ENCODE measurements around the gene TWSG1.
"Not testable (repeated sequence)": the region's sequence is repeated elsewhere in the genome, so short reads cannot be mapped to it uniquely, and the experiment has no call there.

Gene TWSG1

GRCh38 chr18:9365406-9365805 is 30.8 kb downstream of the TWSG1 start:
- Histone ChIP-seq H3K4me2 (ENCODE audit: low read length, poor library complexity, severe bottlenecking) (no peak overlapping the region), H3K9me3 (ENCODE audit: control insufficient read depth, low read length) (no peaks in the 10 kb centered on the region), H3K27me3 (ENCODE audit: control insufficient read depth in 1 of 2, insufficient read depth in 1 of 2, low read length in 2 of 2) (no peaks in the 10 kb centered on the region), H4K91ac (ENCODE audit: low read length) (no peak overlapping the region), H3K23ac (ENCODE audit: low read length in 2 of 2) (no peak overlapping the region), H4K8ac (ENCODE audit: low read length) (no peak overlapping the region), H2AFZ (ENCODE audit: low read depth, low read length) (no peak overlapping the region), H2BK120ac (ENCODE audit: low read depth, low read length) (no peak overlapping the region), H3K4ac (ENCODE audit: low read depth in 1 of 2, low read length in 2 of 2) (no peak overlapping the region), H3K18ac (ENCODE audit: low read depth in 1 of 2, low read length in 2 of 2) (no peak overlapping the region), H2BK12ac (ENCODE audit: low read length in 2 of 2) (no peak overlapping the region), H3K14ac (ENCODE audit: low read length in 2 of 2) (no peak overlapping the region), H2BK15ac (ENCODE audit: low read depth, poor library complexity, severe bottlenecking) (no peak overlapping the region), H2AK5ac (ENCODE audit: low read length, severe bottlenecking) (no peak overlapping the region), H3K4me3 (ENCODE audit: insufficient read depth in 1 of 2, low read depth in 1 of 2, low read length in 2 of 2) (no peak overlapping the region), H3K36me3 (ENCODE audit: control insufficient read depth in 1 of 2, insufficient read depth in 2 of 2, low read depth in 1 of 2, low read length in 2 of 2) (peaks cover 14 to 48% of the 10 kb centered on the region in 2 experiments), H3K79me1 (replicated peaks; ENCODE audit: low read length, poor library complexity, severe bottlenecking) (peaks cover 25% of the 10 kb centered on the region), H3K27ac (ENCODE audit: low read length, poor library complexity, severe bottlenecking) (no peak overlapping the region), H2BK5ac (ENCODE audit: low read depth, low read length, poor library complexity, severe bottlenecking) (no peak overlapping the region), H3K4me1 (ENCODE audit: control insufficient read depth, insufficient read depth, low read depth, low read length) (peaks cover 8% of the 10 kb centered on the region), H3K9ac (ENCODE audit: low read length) (no peak overlapping the region)
- peak; percentile 26 for DNase-seq
- 89% methylated on average over 7 of the region's 7 CpGs for WGBS

- Histone ChIP-seq H3K27ac (ENCODE audit: low read length, poor library complexity, severe bottlenecking) (no peak overlapping the region), H2AK5ac (ENCODE audit: low read length, severe bottlenecking) (no peak overlapping the region), H3K18ac (ENCODE audit: low read depth in 1 of 2, low read length in 2 of 2) (no peak overlapping the region), H3K9ac (ENCODE audit: low read length) (peak overlapping the region; percentile 46), H3K9me3 (ENCODE audit: control insufficient read depth, low read length) (no peaks in the 10 kb centered on the region), H2BK120ac (ENCODE audit: low read depth, low read length) (no peak overlapping the region), H3K27me3 (ENCODE audit: control insufficient read depth in 1 of 2, insufficient read depth in 1 of 2, low read length in 2 of 2) (no peaks in the 10 kb centered on the region), H2AFZ (ENCODE audit: low read depth, low read length) (no peak overlapping the region), H3K4me1 (ENCODE audit: control insufficient read depth, insufficient read depth, low read depth, low read length) (peaks cover 8% of the 10 kb centered on the region), H4K91ac (ENCODE audit: low read length) (no peak overlapping the region), H3K36me3 (ENCODE audit: control insufficient read depth in 1 of 2, insufficient read depth in 2 of 2, low read depth in 1 of 2, low read length in 2 of 2) (peaks cover 14 to 42% of the 10 kb centered on the region in 2 experiments), H3K4ac (ENCODE audit: low read depth in 1 of 2, low read length in 2 of 2) (no peak overlapping the region), H2BK15ac (ENCODE audit: low read depth, poor library complexity, severe bottlenecking) (no peak overlapping the region), H3K79me1 (replicated peaks; ENCODE audit: low read length, poor library complexity, severe bottlenecking) (peaks cover 25% of the 10 kb centered on the region), H4K8ac (ENCODE audit: low read length) (no peak overlapping the region), H3K23ac (ENCODE audit: low read length in 2 of 2) (no peak overlapping the region), H3K14ac (ENCODE audit: low read length in 2 of 2) (no peak overlapping the region), H3K4me2 (ENCODE audit: low read length, poor library complexity, severe bottlenecking) (no peak overlapping the region), H3K4me3 (ENCODE audit: insufficient read depth in 1 of 2, low read depth in 1 of 2, low read length in 2 of 2) (no peak overlapping the region), H2BK5ac (ENCODE audit: low read depth, low read length, poor library complexity, severe bottlenecking) (no peak overlapping the region), H2BK12ac (ENCODE audit: low read length in 2 of 2) (no peak overlapping the region)
- WGBS: 68% methylated on average over 6 of the region's 6 CpGs
- DNase-seq: peak; percentile 47
Observed at GRCh38 chr18:9366126-9366714, 31.6 kb downstream of the TWSG1 start.

GRCh38 chr18:9373254-9373653 is 38.7 kb downstream of the TWSG1 start:
- not testable (repeated sequence) for H2BK12ac ChIP-seq (ENCODE audit: low read length in 2 of 2); H3K4me3 ChIP-seq (ENCODE audit: insufficient read depth in 1 of 2, low read depth in 1 of 2, low read length in 2 of 2); H4K91ac ChIP-seq (ENCODE audit: low read length); H3K18ac ChIP-seq (ENCODE audit: low read depth in 1 of 2, low read length in 2 of 2); H3K4ac ChIP-seq (ENCODE audit: low read depth in 1 of 2, low read length in 2 of 2); H3K79me1 ChIP-seq (replicated peaks; ENCODE audit: low read length, poor library complexity, severe bottlenecking); H2BK15ac ChIP-seq (ENCODE audit: low read depth, poor library complexity, severe bottlenecking); H3K14ac ChIP-seq (ENCODE audit: low read length in 2 of 2); H4K8ac ChIP-seq (ENCODE audit: low read length); H3K27me3 ChIP-seq (ENCODE audit: control insufficient read depth in 1 of 2, insufficient read depth in 1 of 2, low read length in 2 of 2); H2AFZ ChIP-seq (ENCODE audit: low read depth, low read length); H2AK5ac ChIP-seq (ENCODE audit: low read length, severe bottlenecking); H2BK120ac ChIP-seq (ENCODE audit: low read depth, low read length); H3K4me2 ChIP-seq (ENCODE audit: low read length, poor library complexity, severe bottlenecking); H3K27ac ChIP-seq (ENCODE audit: low read length, poor library complexity, severe bottlenecking); H3K9me3 ChIP-seq (ENCODE audit: control insufficient read depth, low read length); H3K4me1 ChIP-seq (ENCODE audit: control insufficient read depth, insufficient read depth, low read depth, low read length); H3K9ac ChIP-seq (ENCODE audit: low read length); H3K23ac ChIP-seq (ENCODE audit: low read length in 2 of 2); H2BK5ac ChIP-seq (ENCODE audit: low read depth, low read length, poor library complexity, severe bottlenecking)
- H3K36me3 ChIP-seq (ENCODE audit: control insufficient read depth in 1 of 2, insufficient read depth in 2 of 2, low read depth in 1 of 2, low read length in 2 of 2): peaks cover 8 to 23% of the 10 kb centered on the region in 2 experiments
- WGBS: no CpG with 5 or more reads among the region's 1 CpG
- DNase-seq: peak; percentile 37

- Histone ChIP-seq H3K9ac (ENCODE audit: low read length) (no peak overlapping the region), H3K27me3 (ENCODE audit: control insufficient read depth in 1 of 2, insufficient read depth in 1 of 2, low read length in 2 of 2) (no peaks in the 10 kb centered on the region), H3K4me3 (ENCODE audit: insufficient read depth in 1 of 2, low read depth in 1 of 2, low read length in 2 of 2) (no peak overlapping the region), H4K8ac (ENCODE audit: low read length) (no peak overlapping the region), H3K27ac (ENCODE audit: low read length, poor library complexity, severe bottlenecking) (no peak overlapping the region), H2AFZ (ENCODE audit: low read depth, low read length) (no peak overlapping the region), H3K4me1 (ENCODE audit: control insufficient read depth, insufficient read depth, low read depth, low read length) (no peaks in the 10 kb centered on the region), H3K14ac (ENCODE audit: low read length in 2 of 2) (no peak overlapping the region), H3K9me3 (ENCODE audit: control insufficient read depth, low read length) (no peaks in the 10 kb centered on the region), H2BK12ac (ENCODE audit: low read length in 2 of 2) (no peak overlapping the region), H3K36me3 (ENCODE audit: control insufficient read depth in 1 of 2, insufficient read depth in 2 of 2, low read depth in 1 of 2, low read length in 2 of 2) (peaks cover 3 to 12% of the 10 kb centered on the region in 2 experiments), H3K79me1 (replicated peaks; ENCODE audit: low read length, poor library complexity, severe bottlenecking) (peaks cover 3% of the 10 kb centered on the region), H3K4ac (ENCODE audit: low read depth in 1 of 2, low read length in 2 of 2) (no peak overlapping the region), H2AK5ac (ENCODE audit: low read length, severe bottlenecking) (no peak overlapping the region), H3K18ac (ENCODE audit: low read depth in 1 of 2, low read length in 2 of 2) (no peak overlapping the region), H3K23ac (ENCODE audit: low read length in 2 of 2) (no peak overlapping the region), H2BK5ac (ENCODE audit: low read depth, low read length, poor library complexity, severe bottlenecking) (no peak overlapping the region), H2BK15ac (ENCODE audit: low read depth, poor library complexity, severe bottlenecking) (no peak overlapping the region), H4K91ac (ENCODE audit: low read length) (no peak overlapping the region), H2BK120ac (ENCODE audit: low read depth, low read length) (no peak overlapping the region), H3K4me2 (ENCODE audit: low read length, poor library complexity, severe bottlenecking) (no peak overlapping the region)
- DNase-seq: no peak
- WGBS: over 99% methylated on average over 6 of the region's 6 CpGs
Observed at GRCh38 chr18:9379118-9379517, 44.5 kb downstream of the TWSG1 start.
